A673 (cell line): ENCODE results near the gene CFP.

Source experiments
- CTCF ChIP-seq: fragments of 300-800, 200-600 bp; sonication (generic); conservative IDR thresholded peaks from 2 replicates; pipeline ENCODE4 v1.5.1; 2017; ENCODE audit warnings: low read depth, mild to moderate bottlenecking, antibody characterized with exemption, low read length, moderate library complexity, mixed read lengths
- EZH2 ChIP-seq: fragments of 200-600 bp; sonication (generic); IDR thresholded peaks from 2 replicates; pipeline ENCODE4 v1.6.1; 2017; ENCODE audit warnings: borderline replicate concordance, low read depth, mild to moderate bottlenecking, mixed read lengths, antibody characterized with exemption, low read length; ENCODE audit not compliant: poor library complexity, severe bottlenecking

GRCh38 chrX:47645530-47645929 is 15.8 kb upstream of the CFP start:
- no peak for TF ChIP-seq CTCF
- TF ChIP-seq EZH2: no peak
